HUES48 (cell line): ENCODE data around the gene GALNT17.

Experiments used
- H3K27ac ChIP-seq: one replicate; pipeline ENCODE4 v1.7.0; 2013; ENCODE audit warnings: low read depth, low read length, inconsistent platforms
- H3K27me3 ChIP-seq: 2 replicates; pipeline ENCODE4 v1.6.1; 2013; ENCODE audit warnings: mild to moderate bottlenecking, low read length; ENCODE audit not compliant: control insufficient read depth, insufficient read depth
- H3K36me3 ChIP-seq: 2 replicates; pipeline ENCODE4 v1.6.1; 2013; ENCODE audit warnings: low read length; ENCODE audit not compliant: control insufficient read depth, insufficient read depth
- H3K4me1 ChIP-seq: 2 replicates; pipeline ENCODE4 v1.6.1; 2013; ENCODE audit warnings: mild to moderate bottlenecking, low read length; ENCODE audit not compliant: control insufficient read depth, insufficient read depth
- H3K4me3 ChIP-seq: 2 replicates; pipeline ENCODE4 v1.5.1; 2013; ENCODE audit warnings: mild to moderate bottlenecking, low read depth, low read length
- H3K9ac ChIP-seq: 2 replicates; pipeline ENCODE4 v1.6.1; 2013; ENCODE audit warnings: mild to moderate bottlenecking, low read depth, low read length, moderate library complexity
- H3K9me3 ChIP-seq: 2 replicates; pipeline ENCODE4 v1.6.1; 2013; ENCODE audit warnings: low read length; ENCODE audit not compliant: control insufficient read depth, insufficient read depth

GALNT17 gene

DNA sequence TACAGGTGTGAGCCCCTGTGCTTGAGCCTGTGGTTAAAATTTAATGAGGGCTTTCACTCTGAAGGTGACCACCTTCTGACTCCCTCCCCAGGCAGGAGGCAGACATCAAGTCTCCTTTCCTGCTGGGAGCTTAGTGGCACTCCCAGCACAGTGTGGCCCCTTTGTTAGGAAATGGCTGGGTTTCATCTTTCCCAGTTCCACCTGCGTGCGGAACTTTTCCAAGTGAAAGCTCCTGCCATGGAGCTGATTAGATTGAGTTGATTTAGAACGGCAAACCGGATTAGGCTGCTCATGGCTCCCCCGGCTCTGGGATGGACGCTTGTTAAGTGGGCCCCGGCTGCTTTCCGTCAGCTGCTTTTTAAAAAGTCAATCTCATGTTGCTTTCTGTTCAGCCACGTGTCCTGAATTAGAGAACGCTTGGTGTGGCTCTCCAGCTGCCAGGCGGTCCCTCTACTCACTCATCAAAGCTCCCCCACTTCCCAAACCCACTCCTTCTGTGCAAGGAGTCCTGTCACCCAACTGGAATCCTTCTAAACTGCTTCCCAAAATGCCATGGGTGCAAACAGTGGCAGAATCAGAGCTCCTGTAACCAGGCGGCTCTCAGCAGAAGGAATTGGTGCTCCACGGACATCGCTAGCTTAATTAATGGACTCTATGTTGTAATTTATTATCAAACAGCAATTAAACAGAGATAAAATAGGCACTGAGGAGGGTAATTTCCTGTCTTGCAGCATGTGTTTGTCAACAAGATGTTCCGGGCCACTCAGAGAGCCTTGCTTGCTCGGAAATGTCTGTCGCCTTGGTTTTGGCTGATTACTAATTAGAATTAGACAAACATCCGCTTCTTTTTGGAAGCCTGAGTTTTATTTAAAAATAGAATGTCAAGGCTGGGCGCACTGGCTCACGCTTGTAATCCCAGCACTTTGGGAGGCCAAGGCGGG lies 551.2 kb downstream of the GALNT17 start:
- peak overlapping the region; percentile 86 for H3K27ac ChIP-seq
- H3K9ac ChIP-seq: no peak overlapping the region
- H3K4me1 ChIP-seq: peaks cover 10% of the 10 kb centered on the region; the same call in 1 of the 2 replicates
- H3K36me3 ChIP-seq: no peaks in the 10 kb centered on the region
- H3K9me3 ChIP-seq: no peaks in the 10 kb centered on the region
- H3K4me3 ChIP-seq: no peak overlapping the region
- H3K27me3 ChIP-seq: no peaks in the 10 kb centered on the region

DNA sequence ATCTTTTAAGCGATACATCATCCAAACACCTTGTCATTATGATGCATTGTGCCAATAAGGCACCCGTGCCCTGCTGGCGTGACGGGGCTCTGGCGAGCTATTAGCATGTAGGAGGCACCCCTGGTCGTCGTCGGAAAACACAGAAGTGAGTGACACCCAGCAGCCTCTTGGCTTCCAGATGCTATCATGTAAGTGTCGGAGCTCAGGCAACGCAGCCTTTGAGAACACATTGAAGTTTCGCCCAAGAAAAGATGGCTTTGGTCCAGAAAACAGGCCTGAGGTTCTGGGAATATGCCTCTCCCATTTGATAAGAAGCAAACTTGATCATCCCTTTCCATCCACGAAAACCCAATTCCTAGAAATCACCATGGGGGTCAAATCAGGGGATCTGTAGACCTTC lies 555.3 kb downstream of the GALNT17 start:
- Histone ChIP-seq H3K27me3 (no peaks in the 10 kb centered on the region), H3K4me1 (peaks cover 10% of the 10 kb centered on the region; the same call in 1 of the 2 replicates), H3K36me3 (no peaks in the 10 kb centered on the region), H3K9ac (no peak overlapping the region), H3K4me3 (no peak overlapping the region), H3K27ac (no peak overlapping the region), H3K9me3 (no peaks in the 10 kb centered on the region)

DNA sequence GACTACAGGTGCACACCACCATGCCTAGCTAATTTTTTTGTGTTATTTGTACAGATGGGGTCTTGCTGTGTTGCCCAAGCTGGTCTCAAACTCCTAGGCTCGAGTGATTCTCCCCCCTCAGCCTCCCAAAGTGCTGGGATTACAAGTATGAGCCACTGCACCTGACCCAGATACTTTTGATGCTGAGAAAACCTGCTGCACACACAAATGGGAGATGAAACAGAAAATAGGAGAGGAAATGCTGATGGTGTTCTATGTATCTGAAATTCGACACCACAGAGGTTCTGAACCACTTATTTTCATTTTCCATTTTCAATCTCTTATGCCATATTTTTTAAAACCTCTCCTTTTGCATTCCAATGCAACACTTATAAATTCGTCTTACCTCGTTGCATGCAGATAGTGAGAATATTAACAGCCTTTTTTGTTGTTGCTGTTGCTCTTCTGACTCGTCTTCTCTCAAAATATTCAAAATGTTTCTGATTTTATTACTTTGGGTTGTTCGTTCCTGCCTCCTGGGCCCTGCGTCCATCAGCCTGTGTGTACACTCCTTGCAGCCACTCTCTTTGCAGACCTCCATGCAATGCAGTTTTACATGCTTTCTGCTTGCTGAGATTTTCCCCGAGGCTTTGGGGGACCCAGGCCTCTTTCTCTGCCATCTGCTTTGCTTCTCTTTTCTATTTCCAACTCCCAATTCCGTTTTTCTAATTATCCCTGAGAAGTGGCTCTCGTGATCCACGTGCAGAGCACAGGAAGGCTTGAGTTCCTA lies 556.1 kb downstream of the GALNT17 start:
- no peak overlapping the region for H3K9ac ChIP-seq
- H3K9me3 ChIP-seq: no peaks in the 10 kb centered on the region
- H3K27ac ChIP-seq: no peak overlapping the region

DNA sequence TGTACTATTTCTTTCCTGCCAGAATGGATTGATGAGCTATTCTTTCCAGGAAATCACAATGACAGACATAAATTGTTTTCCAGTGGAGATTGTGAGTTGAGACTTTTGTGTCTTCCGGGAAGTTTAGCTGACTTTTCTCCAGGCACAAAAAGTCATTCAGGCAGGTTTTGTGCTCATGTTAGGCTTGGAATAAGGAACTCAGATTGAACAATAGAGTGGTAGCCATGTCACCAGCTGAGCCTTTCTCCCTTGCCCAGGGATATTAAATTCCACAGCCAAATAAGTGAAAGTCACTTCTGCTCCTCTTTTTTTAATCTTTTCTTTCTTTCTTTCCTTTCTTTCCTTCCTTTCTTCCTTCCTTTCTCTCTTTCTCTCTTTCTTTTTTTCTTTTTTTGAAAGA lies 559.6 kb downstream of the GALNT17 start:
- Histone ChIP-seq H3K27me3 (no peaks in the 10 kb centered on the region), H3K27ac (no peak overlapping the region), H3K4me1 (no peaks in the 10 kb centered on the region)

More for the DNA sequence above, 556.1 kb downstream of the GALNT17 start:
- Histone ChIP-seq H3K4me3 (no peak overlapping the region), H3K36me3 (no peaks in the 10 kb centered on the region), H3K4me1 (peaks cover 5% of the 10 kb centered on the region; the same call in 1 of the 2 replicates), H3K27me3 (no peaks in the 10 kb centered on the region)

DNA sequence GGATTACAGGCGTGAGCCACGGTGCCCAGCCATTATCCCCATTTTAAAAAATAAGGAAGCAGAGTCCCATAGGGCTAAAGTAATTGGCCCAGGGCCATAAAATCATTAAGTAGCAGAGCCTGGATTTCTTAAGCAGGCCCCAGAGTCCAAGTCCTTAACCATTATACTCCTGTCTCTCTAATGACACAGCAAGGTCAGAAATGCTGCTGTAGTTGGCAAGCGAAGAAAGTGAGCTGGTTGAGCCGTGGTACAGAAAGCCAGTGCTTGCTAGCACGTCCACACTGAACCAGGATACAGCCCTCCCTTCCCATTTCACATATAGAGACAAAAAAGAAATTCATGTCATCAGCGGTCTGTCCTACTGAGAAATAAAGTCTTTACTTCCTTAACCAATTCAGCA lies 562.7 kb downstream of the GALNT17 start:
- H3K9me3 ChIP-seq: no peaks in the 10 kb centered on the region
- no peak overlapping the region for H3K27ac ChIP-seq
- no peaks in the 10 kb centered on the region for H3K36me3 ChIP-seq
- no peaks in the 10 kb centered on the region for H3K27me3 ChIP-seq
- H3K9ac ChIP-seq: no peak overlapping the region
- no peak overlapping the region for H3K4me3 ChIP-seq
- H3K4me1 ChIP-seq: no peaks in the 10 kb centered on the region

More for the DNA sequence above, 559.6 kb downstream of the GALNT17 start:
- H3K36me3 ChIP-seq: no peaks in the 10 kb centered on the region
- H3K4me3 ChIP-seq: no peak overlapping the region
- H3K9me3 ChIP-seq: no peaks in the 10 kb centered on the region
- no peak overlapping the region for H3K9ac ChIP-seq

DNA sequence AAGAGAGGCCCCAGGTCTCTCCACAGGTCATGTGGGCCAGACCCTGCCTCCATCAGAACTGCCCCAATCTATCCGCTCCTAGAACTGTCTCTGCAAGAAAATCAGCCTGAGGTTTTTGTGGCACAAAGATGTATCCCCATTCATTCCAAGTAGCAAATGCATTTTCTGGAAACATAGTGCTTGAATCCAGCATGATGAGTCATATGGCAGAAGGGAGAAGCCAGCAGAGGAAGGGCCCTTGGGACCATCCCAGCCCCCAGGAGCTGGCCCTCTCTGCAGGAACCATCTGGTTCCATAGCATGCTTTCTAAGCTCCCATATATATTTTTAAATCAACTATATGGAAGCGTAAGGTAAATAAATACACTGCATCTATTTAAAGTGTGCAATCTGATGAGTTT lies 563.2 kb downstream of the GALNT17 start:
- Histone ChIP-seq H3K27me3 (no peaks in the 10 kb centered on the region), H3K27ac (no peak overlapping the region), H3K9me3 (no peaks in the 10 kb centered on the region), H3K9ac (no peak overlapping the region), H3K4me3 (no peak overlapping the region), H3K36me3 (no peaks in the 10 kb centered on the region), H3K4me1 (no peaks in the 10 kb centered on the region)

DNA sequence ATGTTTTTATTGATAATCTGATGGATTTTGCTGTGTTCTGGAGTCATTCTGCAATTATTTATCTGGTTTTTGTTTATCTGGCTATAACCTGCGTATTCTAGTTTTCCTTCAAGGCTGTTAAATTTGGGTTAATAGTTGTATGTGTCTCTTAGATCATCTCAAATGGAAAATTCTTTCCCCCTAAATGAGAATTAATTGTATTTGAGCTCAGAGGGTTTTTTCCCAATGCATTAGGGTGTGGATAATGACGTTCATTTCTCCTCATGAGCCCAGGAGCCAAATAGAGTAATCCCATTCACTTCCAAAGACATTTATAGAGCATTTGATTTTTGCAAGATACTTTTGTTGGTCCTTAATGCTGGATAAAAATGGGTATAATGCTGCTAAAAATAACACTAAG lies 564.6 kb downstream of the GALNT17 start:
- no peaks in the 10 kb centered on the region for H3K36me3 ChIP-seq
- no peaks in the 10 kb centered on the region for H3K27me3 ChIP-seq
- H3K9me3 ChIP-seq: no peaks in the 10 kb centered on the region
- no peak overlapping the region for H3K9ac ChIP-seq
- H3K27ac ChIP-seq: no peak overlapping the region
- H3K4me3 ChIP-seq: no peak overlapping the region
- no peaks in the 10 kb centered on the region for H3K4me1 ChIP-seq

DNA sequence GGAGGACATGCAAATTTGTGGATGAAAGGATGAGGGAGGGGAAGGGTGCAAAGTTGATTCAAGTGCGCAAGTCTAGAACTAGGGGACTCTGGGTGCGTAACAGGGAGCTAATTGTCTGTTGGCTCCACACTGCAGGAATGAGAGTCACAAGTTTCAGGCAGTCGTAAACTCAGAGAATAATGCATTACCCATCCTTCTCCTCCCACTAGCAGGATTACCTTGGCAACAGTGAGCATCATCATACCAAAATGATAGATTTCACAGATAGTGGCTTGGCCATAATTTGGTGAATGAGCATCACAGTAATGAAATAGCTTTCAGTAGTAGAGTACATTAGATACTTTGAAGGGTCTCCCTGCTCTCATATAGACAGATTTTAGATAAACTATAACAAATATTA lies 565.5 kb downstream of the GALNT17 start:
- no peak overlapping the region for H3K4me3 ChIP-seq
- no peaks in the 10 kb centered on the region for H3K27me3 ChIP-seq
- no peaks in the 10 kb centered on the region for H3K4me1 ChIP-seq
- H3K9me3 ChIP-seq: no peaks in the 10 kb centered on the region
- no peaks in the 10 kb centered on the region for H3K36me3 ChIP-seq
- H3K27ac ChIP-seq: no peak overlapping the region
- H3K9ac ChIP-seq: no peak overlapping the region

DNA sequence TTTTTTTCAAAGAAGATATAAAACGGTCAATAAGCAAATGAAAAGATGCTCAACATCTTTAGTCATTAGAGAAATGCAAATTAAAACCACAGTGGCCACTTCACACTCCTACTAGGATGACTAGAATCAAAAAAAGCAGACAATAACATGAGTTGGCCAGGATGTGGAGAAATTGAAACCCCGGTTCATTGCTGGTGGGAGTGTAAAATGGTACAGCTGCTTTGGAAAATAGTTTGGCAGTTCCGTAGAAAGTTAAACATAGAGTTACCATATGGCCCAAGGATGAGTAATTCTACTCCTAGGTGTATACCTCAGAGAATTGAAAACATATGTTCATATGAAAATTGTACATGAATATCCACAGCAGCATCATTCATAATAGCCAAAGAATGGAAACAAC lies 573.3 kb downstream of the GALNT17 start:
- Histone ChIP-seq H3K27ac (no peak overlapping the region), H3K9me3 (no peaks in the 10 kb centered on the region), H3K36me3 (no peaks in the 10 kb centered on the region), H3K27me3 (no peaks in the 10 kb centered on the region), H3K9ac (no peak overlapping the region), H3K4me1 (no peaks in the 10 kb centered on the region), H3K4me3 (no peak overlapping the region)

DNA sequence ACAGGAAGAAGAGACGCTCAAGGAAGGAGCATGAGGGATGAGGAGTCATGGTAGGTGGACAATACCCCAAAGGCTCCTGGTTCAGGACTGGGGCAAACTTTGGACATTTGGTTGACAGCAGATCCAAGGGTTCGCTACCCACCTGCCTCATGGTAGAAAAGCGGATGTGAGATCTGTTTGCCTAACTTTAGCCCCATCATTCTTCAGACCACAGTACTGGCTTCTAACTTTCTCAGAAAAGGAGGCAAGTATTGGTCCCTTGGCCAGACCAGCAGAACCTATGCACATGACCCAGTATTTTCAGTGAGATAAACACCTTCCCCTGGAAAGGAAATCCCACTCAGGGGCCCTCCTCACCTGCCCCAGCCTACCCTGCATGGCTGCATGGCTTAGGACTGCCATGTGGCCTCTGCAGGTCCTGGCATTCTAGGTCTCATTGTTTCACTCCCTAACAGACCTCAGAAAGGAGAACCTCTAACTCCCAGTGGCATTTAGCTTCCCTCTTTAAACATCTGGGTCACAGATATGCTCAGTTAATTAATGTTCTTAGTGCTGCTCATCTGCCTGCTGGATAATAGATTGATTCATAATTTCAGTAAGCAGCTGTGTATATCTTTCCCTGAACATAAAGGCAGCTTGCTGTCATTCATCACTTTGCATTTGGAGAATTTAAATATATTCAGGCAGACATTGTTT lies 574.1 kb downstream of the GALNT17 start:
- H3K36me3 ChIP-seq: no peaks in the 10 kb centered on the region

More for the DNA sequence above, 574.1 kb downstream of the GALNT17 start:
- H3K4me3 ChIP-seq: no peak overlapping the region
- no peak overlapping the region for H3K9ac ChIP-seq
- H3K9me3 ChIP-seq: no peaks in the 10 kb centered on the region
- H3K27ac ChIP-seq: no peak overlapping the region
- H3K27me3 ChIP-seq: no peaks in the 10 kb centered on the region
- H3K4me1 ChIP-seq: no peaks in the 10 kb centered on the region
